Measurements from ENCODE around the gene CEP97.

GRCh38 chr3:101807888-101808287, 83.5 kb downstream of the CEP97 start:
- TF ChIP-seq CTCF (IDR thresholded peaks at IDR 0.05; ENCODE audit: borderline replicate concordance, extremely low read depth, low read length, poor library complexity, severe bottlenecking) (no peak), EZH2 (IDR thresholded peaks at IDR 0.05; ENCODE audit: borderline replicate concordance, low read depth, low read length, severe bottlenecking) (no peak)

All from DND-41 (cell line).